Stimulated activated CD8-positive, alpha-beta memory T cell treated with anti-CD3 and anti-CD28 coated beads, Interleukin-15, amount 100 ng/mL, for 4 hours (primary cell): ENCODE results near the gene GPR39.
"Not testable (repeated sequence)": the region's sequence is repeated elsewhere in the genome, so short reads cannot be mapped to it uniquely, and the experiment has no call there.

Experiments used
- DNase-seq, 2 donors: peaks; one replicate each; pipeline ENCODE4 v3.0.0-alpha.2; 2020; ENCODE audit warnings: low read depth in 2 of 2

Gene GPR39

DNA sequence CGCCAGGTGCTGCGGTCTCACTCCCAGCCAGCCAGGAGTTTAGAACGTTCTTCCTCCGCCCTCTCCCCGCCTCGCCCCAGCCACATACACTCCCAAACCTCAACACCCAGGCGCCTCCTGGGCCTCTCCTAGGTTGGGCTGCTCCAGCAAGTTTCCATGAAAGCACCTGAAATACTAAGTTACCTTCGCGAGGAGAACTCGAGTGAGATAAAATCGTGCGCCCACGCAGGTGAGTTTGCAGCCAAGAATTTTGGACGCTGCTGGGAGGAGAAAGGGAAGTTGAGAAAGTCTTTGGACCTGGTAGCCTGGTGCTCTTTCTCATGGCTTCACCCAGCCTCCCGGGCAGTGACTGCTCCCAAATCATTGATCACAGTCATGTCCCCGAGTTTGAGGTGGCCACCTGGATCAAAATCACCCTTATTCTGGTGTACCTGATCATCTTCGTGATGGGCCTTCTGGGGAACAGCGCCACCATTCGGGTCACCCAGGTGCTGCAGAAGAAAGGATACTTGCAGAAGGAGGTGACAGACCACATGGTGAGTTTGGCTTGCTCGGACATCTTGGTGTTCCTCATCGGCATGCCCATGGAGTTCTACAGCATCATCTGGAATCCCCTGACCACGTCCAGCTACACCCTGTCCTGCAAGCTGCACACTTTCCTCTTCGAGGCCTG lies at the start of gene GPR39:
Gene GPR39, plus strand, starts transcription at position 83 of the 673 bp plus-strand sequence.
- no peak for DNase-seq

DNA sequence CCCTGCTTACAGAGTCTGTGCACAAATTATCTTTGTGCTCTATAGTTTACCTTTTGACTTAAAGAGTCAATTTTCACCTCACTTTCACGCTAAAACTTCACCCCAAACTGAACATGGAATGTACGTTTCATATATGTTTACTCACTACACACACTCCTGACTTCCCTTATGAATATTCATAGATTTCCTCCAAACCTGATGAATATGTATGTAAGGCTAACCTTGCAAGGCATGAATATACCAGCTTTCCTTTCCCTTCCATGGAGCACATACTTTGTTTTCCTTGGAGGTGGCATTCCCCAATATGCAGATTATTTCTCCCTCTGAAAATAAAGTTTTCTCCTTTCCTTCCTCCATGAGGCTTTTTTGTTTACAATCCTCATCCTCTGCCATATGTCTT lies 48.4 kb upstream of the GPR39 start:
- no peak for DNase-seq

DNA sequence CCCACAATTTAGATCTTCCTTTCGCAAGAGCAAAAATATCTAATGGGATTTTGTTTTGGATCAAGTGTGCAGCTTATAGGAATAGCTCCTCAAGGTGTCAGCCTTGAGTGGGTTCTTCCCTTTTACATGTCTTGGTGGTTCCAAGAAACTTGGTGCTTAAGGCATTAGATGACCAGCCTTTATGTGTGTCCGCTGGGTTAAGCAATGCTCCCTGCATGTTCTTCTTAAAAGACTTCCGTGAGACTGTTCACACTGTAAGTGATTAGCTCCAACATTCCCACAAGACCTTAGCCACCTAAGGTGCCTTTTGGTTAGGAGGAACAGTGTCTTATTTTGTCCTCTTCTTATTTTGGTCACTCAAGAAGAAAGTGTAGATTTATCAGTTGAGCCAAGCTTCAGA lies 44.3 kb upstream of the GPR39 start:
- DNase-seq: no peak

DNA sequence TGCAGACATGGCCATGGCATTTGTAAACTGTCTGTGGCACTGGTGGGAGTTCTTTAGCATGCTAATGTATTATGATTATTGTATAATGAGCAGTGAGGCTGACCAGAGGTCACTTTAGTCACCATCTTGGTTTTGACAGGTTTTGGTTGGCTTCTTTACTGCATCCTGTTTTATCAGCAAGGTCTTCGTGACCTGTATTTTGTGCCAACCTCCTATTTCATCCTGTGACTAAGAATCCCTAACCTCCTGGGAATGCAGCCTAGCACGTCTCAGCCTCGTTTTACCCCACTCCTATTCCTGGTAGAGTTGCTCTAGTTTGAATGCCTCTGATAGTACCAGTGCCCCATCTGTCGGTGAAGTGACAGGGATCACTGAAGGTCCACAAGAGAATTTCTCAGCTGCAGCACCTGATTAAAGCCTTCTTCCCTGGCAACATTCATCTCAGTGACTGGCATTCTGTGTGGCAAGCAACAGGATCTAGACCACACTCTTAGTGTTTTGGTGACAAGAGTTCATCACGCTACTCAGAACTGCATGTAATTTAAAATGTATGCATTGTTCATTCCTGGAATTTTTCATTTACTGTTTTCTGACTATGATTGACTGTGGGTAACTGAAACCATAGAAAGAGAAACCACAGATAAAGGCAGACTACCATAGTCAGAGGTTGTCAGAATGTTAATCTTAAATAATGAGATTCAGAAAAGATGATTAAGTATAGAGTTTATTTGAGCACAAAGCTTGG lies 43.0 kb upstream of the GPR39 start:
- no peak for DNase-seq

DNA sequence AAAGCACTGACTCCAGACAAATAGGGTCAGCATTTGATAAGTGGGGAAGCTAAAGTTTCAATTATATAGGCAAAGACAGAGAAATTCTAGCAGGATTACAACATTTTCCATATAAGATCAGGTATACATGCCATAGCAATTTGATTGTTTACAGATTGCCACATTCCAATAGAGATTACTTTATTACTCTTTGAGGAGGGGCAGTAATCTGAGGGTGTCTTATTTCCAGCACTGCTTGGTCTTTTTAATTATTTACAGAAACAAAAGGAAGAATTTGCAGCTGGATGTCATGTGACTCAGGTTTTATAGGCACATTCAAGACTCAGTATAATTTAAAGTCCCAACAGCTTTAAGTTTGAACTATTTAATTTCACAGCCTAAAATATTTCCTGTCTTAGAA lies 42.5 kb upstream of the GPR39 start:
- no peak for DNase-seq

DNA sequence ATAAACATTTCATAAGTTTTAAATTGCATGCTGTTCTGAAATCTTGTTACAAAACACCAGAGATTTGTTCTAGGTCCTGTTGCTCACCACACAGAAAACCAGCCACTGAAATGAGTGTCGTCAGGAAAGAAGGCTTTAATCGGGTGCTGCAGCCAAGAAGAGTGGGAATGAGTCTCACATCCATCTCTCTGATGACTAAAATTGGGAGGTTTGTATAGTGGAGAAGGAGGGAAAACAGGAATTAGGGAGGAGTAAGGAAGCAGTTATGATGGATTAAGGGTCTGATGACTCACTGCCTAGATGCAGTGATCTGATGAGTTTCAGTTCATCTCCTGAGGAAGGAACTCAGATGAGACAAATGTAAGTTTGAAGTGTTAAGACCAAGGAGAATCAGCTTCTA lies 42.1 kb upstream of the GPR39 start:
- DNase-seq: no peak

DNA sequence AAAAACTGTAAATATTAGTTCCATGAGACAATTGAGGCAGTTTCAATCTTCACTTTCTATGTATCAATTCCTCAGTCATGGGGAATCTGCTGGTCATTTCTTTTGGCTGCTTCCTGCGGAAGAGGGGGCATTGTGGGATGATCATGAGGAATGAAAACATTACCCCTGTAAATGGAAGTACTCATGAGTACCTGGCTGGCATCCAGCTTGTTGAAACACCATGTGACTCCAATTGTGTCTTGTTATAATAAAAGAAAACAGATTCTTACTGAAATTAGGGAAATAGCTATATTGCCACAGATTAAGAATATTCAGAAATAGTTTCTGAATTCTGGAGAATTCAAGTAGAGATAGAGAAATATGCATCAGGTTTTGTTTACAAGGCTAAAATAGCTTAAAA lies 41.6 kb upstream of the GPR39 start:
- DNase-seq: no peak

DNA sequence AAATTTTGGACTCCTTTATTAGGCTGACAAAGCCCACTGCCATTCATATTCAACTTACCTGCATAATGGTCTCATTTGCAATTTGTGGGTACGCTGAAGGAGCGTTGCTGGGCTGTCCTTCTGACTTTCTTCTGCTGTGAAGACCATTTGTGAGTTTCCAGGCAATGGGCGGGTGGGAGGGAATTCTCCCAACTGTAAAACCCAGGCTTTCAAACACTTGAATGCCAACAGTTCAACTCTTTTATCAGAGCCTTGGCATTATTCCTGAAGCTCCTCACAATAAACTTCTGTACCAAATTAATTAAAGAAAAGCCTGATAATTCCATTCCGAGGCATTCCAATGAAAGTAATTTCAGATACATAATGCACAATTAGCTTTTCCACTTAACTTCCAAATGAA lies 35.2 kb upstream of the GPR39 start:
- DNase-seq: no peak

DNA sequence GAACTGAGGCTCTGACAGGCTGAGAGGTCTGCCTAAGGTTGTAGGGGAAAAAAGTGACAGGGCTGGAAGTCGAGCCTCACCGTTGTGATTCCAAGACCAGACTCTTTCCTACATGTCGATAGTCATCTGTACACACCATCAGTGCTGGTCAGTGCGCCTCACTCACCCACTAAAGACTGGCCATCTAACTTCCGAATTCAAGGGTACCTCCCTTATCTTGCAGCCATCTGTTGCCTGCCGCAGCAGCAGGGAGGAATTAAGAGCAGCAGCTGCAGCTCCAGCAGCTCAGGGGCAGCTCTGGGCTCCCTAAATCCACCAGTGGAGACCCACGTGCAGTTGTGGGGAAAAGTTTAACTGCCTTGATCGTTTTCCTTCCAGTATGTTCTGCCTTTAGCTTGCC lies 32.6 kb upstream of the GPR39 start:
- DNase-seq: no peak

DNA sequence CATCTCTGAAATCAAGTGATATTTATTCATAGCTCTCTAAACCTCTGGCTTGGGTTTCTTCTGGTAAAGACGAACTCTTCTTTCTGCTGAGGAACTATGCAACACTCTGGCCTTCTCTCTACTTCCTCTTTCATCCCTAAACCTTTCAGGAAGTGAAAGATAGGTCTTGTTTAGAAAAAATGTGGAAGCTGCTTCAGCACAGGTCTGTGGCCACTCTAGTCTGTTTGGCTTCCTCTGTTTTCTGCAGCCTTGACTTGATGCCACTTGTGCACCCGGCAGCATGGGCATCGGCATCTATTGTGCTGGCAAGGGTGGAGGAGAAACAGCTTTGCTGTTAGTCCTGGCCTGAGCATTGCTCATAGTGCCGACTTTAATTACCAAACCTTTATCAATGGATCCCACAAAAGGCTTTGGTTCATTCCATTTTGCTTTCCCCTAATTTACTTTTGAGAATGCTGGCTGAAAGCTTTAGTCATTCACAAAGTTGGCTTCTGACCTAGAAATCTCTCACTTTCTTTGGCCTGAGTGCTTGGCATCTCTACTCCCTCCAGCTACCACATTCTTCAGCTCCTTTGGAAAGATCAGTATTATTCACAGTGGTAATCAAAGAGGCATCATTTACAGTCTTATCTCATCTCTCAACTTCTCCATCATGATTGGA lies 32.0 kb upstream of the GPR39 start:
- DNase-seq: no peak

DNA sequence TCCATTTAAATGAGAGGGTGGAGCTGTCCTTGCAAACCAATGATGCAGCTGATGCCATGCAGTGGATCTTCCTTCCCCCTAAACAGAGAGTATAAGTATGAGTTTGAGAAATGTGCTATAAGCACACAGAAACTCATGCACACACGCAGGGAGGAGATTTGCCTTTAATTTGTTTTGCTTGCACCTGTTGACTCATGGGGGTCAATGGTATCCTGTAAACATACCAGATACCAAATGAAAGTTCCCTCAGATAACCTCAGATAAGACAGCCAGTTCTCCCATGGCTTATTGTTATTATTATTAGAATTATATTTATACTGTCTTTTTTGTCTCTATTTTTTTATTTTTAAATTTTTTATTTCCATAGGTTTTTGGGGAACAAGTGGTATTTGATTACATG lies 29.5 kb upstream of the GPR39 start:
- DNase-seq: no peak

DNA sequence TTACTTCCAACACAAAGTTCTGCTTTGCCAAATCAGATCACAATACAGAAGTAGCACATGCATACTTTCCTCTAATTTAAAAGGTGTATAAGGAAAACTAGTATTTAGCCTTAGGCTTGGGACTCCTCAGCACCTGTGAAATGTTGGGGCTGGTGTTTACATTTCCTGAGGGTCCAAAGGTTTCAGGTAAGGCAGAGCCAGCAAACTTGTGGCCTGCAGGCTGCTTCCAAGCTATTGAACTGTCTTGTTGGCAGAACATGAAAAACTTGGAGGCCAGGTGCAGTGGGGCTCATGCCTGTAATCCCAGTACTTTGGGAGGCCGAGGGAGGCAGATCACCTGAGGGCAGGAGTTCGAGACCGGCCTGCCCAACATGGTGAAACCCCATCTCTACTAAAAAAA lies 26.5 kb upstream of the GPR39 start:
- DNase-seq: no peak

DNA sequence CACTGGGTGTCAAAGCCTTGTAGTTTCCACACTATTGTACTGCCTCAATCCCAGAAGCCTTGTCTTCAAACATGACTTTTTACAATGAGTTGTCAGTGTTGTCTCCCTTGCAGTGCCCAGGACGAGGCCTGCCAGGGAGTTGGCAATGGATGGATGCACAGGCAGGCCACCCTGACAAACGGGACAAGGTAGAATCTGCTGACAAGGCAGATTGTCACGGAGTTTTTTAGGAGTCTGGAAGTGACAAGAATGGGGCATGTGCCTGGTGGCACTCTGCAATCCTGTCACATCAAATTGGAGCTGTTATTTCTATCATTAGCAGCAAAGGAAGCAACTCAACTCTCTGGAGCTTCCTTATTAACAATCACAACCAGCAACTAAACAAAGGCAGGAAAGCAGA lies 25.2 kb upstream of the GPR39 start:
- no peak for DNase-seq

DNA sequence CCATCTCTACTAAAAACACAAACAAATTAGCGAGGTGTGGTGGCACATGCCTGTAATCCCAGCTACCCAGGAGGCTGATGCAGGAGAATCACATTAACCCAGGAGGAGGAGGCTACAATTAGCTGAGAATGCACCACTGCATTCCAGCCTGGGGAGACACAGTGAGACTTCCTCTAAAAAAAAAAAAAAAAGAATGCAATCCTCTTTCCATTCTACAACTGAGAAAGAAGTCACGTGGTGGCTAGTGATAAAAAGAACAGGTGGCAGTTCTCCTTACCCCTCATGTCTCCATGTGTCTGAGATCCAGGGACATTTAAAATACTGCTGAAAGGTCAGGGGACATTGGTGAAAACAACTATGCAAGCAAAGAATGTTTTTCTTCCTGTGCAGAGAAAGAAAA lies 24.4 kb upstream of the GPR39 start:
- DNase-seq: no peak

DNA sequence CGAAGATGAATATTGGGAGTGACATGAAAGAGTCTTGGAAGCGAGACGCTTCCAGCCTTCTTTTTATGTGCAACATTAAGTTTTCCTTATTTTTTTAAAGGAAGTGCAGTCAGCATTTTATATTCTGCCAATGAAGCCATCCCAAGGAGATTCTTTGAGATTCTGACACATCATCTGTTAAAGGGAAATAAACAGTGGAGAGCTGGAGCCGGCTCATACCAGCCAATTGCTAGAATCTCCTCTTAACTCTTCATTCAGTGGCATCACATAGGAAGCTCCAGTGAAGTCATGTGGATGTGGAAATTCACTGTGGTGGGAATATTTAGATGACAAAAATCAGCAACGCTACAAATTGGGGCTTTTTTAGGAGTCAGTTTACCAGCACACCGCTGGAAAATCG lies 23.7 kb upstream of the GPR39 start:
- DNase-seq: no peak

DNA sequence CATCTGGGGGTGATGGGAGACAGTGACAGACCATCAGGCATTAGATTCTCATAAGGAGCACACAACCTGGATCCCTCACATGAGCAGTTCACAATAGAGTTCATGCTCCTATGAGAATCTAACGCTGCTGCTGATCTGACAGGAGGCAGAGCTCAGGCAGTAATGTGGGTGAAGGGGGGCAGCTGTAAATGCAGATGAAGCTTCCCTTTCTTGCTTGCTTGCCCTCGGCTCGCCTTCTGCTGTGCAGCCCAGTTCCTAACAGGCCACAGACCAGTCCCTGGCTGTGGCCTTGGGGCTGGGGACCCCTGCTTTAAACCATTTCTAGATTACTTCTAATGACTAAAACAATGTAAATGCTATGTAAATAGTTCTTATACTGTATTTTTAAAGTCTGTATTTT lies 19.6 kb upstream of the GPR39 start:
- DNase-seq: not testable (repeated sequence)

DNA sequence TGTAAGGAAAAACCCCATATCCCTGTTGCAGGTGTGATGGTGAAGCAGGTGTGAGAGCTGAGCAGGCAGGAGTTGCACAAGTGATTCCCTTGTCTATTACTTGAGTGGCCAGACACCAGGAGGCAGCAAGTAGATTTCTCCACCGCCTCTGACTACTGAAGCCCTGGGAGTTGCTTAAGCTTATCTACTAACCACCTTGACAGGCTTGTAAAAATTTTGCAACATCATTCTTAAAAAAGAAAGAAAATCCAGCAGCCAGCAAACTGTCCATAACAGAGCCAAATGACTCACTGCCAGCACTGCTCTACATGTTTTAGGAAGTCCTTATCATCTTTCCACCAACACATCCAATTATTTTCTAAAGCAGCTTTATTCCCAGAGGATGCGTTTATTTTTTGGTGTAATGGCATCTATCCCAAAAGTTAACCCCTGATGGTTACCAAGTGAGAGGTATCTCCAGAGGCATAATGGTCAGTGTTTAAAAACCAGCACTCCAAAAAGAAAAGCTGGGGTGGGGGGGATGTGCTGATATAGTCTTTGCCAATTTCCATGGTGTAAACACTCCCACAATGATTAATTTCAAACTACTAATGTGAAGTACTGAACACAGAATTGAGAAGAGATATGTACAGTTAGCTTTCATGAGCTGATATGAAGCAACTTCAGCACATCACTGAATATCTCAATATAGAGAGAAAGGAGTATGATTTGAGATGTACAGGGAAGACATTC lies 16.3 kb upstream of the GPR39 start:
- no peak for DNase-seq

DNA sequence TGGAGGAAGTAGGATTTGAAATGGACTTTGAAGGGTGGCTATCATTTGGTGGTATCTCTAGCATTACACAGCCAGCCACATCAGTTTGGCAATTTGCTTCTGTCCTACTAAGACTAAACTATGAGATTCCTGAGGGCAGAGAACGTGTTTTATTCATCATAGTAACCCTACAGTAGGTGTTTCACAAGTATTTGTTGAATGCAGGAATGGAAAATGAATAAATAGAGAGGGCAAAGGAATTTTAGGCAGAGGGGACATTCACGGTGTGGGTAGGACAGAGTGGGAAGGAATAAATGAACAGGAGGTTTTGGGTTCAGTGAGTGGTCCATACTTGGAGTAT lies 15.7 kb upstream of the GPR39 start:
- no peak for DNase-seq

DNA sequence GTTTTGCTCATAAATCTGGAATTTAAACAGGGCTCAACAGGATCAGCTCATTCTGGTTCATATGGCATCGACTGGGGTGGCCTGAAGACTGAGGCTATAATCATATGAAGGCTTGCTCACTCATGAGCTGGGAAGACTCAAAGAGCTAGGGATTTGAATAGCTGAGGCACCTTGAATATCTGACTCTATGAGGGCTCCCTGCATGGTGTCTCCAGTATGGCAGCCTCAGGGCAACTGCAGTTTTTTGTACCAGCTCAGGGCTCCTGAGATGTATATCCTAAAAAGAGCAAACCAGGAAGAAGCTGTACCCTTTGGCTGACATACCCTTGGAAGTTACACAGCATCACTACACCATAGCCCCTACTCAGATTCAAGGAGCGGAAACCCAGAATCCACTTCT lies 15.3 kb upstream of the GPR39 start:
- DNase-seq: no peak

DNA sequence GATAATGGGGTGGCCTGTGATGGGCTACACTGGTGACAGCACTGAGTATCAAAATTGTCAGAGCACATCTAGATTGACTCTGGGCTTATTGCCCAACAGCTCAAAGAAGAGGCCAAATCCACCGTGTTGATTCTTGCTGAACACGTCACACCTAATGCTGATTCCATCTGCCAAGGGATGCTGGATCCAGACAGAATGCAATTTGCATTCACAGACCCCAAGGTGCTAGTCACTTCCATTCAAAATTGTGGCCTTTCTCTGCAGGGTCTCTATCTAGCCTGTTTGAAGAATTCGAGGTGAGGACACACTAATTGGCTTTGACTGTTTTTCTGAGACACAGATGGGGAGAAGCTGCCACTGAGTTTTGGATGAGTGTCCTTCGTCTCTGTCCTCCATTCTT lies 13.5 kb upstream of the GPR39 start:
- no peak for DNase-seq

DNA sequence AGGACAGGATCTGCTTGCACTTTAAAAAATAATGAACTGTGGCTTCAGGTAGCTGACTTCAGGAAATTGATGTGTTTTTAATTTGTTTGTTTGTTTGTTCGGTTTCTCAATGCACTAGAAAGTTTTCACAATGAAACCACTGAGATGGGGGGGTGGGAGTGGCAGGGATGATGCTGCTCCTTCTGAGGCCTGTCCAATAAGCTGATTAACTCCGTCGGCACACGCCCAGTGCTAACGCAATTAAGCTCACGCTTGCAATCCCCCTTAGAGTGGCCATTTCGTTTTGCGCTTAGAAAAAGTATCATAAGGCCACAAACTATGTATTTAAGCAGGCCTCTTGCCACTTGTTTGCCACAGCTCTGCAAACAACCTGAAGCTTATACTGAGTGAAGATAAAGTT lies 12.5 kb upstream of the GPR39 start:
- no peak for DNase-seq

DNA sequence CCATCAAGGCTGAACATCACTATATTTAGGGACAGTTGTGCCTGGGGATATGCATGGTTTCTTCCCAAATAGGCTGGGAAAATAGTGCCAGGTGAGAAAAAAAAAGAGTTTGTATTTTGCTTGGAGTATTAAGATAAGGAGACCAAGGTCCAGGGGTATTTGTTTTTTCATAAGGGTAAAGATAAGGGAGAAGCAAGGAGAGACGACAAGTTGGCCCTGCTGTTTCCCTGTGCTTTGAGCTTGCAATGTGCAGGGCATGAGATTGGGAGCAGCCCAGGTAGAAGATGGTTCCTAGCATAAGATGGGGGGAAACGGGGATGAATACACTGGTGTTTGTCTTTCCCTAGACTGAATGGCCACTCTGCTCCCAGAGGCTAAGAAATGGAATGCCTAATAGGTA lies 8.8 kb upstream of the GPR39 start:
- DNase-seq: no peak

DNA sequence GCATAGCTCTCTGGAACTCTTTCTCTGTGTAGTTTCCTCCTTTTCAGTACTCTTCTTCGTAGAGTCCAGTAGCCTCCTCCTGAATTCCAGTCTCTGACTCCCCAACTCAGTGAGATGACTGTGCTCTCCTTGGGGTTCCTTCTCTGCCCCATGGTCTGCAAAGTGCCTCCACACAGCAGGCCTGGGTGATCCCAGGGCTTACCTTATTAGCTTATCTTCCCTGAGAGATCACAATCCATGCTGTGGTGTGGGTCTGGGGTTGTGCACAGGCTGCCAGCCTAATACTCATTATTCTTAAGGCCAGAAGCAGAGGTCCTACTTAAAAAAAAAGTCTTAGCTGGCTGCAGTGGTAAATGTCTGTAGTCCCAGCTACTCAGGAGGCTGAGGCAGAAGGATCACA lies 4.6 kb upstream of the GPR39 start:
- DNase-seq: no peak
